ENCODE results near the gene TPGS1. TPM values are rescaled to one million over a fixed set of nuclear protein-coding genes. Genes with fewer than 3 reads are reported as not detected.

The TPGS1 gene
- total RNA-seq, 1 donor from 2014 or later, result 25.4 TPM

GRCh38 chr19:566403-566802, 59.1 kb downstream of the TPGS1 start:
- no peaks in the 10 kb centered on the region for H3K36me3 Mint-ChIP-seq (ENCODE audit: unreplicated experiment)
- H3K4me1 Mint-ChIP-seq (ENCODE audit: unreplicated experiment), result peaks cover 7% of the 10 kb centered on the region
- no peak overlapping the region for H3K27ac Mint-ChIP-seq (ENCODE audit: unreplicated experiment)
- no peaks in the 10 kb centered on the region for H3K9me3 Mint-ChIP-seq (ENCODE audit: unreplicated experiment)
- TF ChIP-seq, protein P1, sequence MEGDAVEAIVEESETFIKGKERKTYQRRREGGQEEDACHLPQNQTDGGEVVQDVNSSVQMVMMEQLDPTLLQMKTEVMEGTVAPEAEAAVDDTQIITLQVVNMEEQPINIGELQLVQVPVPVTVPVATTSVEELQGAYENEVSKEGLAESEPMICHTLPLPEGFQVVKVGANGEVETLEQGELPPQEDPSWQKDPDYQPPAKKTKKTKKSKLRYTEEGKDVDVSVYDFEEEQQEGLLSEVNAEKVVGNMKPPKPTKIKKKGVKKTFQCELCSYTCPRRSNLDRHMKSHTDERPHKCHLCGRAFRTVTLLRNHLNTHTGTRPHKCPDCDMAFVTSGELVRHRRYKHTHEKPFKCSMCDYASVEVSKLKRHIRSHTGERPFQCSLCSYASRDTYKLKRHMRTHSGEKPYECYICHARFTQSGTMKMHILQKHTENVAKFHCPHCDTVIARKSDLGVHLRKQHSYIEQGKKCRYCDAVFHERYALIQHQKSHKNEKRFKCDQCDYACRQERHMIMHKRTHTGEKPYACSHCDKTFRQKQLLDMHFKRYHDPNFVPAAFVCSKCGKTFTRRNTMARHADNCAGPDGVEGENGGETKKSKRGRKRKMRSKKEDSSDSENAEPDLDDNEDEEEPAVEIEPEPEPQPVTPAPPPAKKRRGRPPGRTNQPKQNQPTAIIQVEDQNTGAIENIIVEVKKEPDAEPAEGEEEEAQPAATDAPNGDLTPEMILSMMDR (IDR thresholded peaks at IDR 0.05), result no peak
- no peaks in the 10 kb centered on the region for H3K27me3 Mint-ChIP-seq (ENCODE audit: unreplicated experiment)
- DNase-seq (ENCODE audit: extremely low spot score, unreplicated experiment), result no peak
- no peak overlapping the region for H3K4me3 Mint-ChIP-seq (ENCODE audit: unreplicated experiment)

GRCh38 chr19:566844-567243, 59.5 kb downstream of the TPGS1 start:
- Mint-ChIP-seq H3K9me3 (ENCODE audit: unreplicated experiment) (no peaks in the 10 kb centered on the region), H3K4me3 (ENCODE audit: unreplicated experiment) (no peak overlapping the region), H3K27me3 (ENCODE audit: unreplicated experiment) (no peaks in the 10 kb centered on the region), H3K36me3 (ENCODE audit: unreplicated experiment) (no peaks in the 10 kb centered on the region), H3K4me1 (ENCODE audit: unreplicated experiment) (peaks cover 11% of the 10 kb centered on the region), H3K27ac (ENCODE audit: unreplicated experiment) (no peak overlapping the region)
- no peak for DNase-seq (ENCODE audit: extremely low spot score, unreplicated experiment)
- TF ChIP-seq, protein P1 (IDR thresholded peaks at IDR 0.05), result no peak

DNA sequence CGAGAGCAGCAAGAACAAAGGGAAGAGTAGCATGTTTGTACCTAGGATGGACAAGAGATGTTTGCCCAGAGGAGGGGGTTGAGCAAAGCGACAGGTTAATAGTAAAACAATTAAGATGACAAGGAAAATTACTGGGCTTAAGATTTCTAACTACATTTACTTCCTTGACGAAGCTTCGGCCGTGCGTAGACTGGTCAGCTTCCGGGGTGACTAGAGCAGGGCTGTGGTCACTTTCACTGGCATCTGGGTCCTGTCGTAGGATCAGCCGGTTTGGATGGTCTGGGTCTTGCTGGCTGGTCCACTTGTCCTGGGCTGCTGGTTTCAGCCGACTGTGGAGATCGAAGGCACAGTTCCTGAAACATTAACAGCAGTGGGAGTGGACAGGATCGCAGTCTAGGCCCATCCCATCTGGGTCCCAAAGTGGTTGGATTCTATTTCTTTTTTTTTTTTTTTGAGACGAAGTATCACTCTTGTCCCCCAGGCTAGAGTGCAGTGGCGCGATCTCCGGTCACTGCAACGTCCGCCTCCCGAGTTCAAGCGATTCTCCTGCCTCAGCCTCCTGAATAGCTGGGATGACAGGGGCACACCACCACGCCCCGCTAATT, 60.1 kb downstream of the TPGS1 start:
- Mint-ChIP-seq H3K27ac (ENCODE audit: unreplicated experiment) (no peak overlapping the region), H3K27me3 (ENCODE audit: unreplicated experiment) (no peaks in the 10 kb centered on the region), H3K36me3 (ENCODE audit: unreplicated experiment) (no peaks in the 10 kb centered on the region), H3K4me3 (ENCODE audit: unreplicated experiment) (no peak overlapping the region), H3K9me3 (ENCODE audit: unreplicated experiment) (no peaks in the 10 kb centered on the region), H3K4me1 (ENCODE audit: unreplicated experiment) (peaks cover 13% of the 10 kb centered on the region)
- DNase-seq (ENCODE audit: extremely low spot score, unreplicated experiment), result no peak
- TF ChIP-seq, protein P1 (IDR thresholded peaks at IDR 0.05), result no peak

Other genes starting within 250 kb of the TPGS1 start
- 1.5 and 1.9 TPM in 2 replicates for gene PLPP2, start 216.1 kb upstream of the TPGS1 start, total RNA-seq
- gene MIER2, start 162.7 kb upstream of the TPGS1 start, total RNA-seq, result 31.6 and 35.9 TPM in 2 replicates
- 0.97 and 1.2 TPM in 2 replicates for gene C2CD4C, start 98.3 kb upstream of the TPGS1 start, total RNA-seq
- gene SHC2, start 46.5 kb upstream of the TPGS1 start, total RNA-seq, result 61.2 and 61.7 TPM in 2 replicates
- 1.1 and 1.3 TPM in 2 replicates for gene MADCAM1, start 11.0 kb upstream of the TPGS1 start, total RNA-seq
- 65.3 and 69.0 TPM in 2 replicates for gene CDC34, start 24.3 kb downstream of the TPGS1 start, total RNA-seq
- not detected in 2 replicates for gene GZMM, start 36.6 kb downstream of the TPGS1 start, total RNA-seq
- 816 and 859 TPM in 2 replicates for gene BSG, start 65.1 kb downstream of the TPGS1 start, total RNA-seq
- gene HCN2, start 82.4 kb downstream of the TPGS1 start, total RNA-seq, result 27.2 and 28.3 TPM in 2 replicates
- gene POLRMT, start 126.0 kb downstream of the TPGS1 start, total RNA-seq, result 44.6 and 47.6 TPM in 2 replicates
- gene FGF22, start 132.4 kb downstream of the TPGS1 start, total RNA-seq, result 0.81 TPM in 1 of 2 replicates, not detected in the other
- gene RNF126, start 155.7 kb downstream of the TPGS1 start, total RNA-seq, result 37.3 and 40.8 TPM in 2 replicates
- 109 and 111 TPM in 2 replicates for gene FSTL3, start 168.9 kb downstream of the TPGS1 start, total RNA-seq
- not detected in 2 replicates for gene PRSS57, start 188.0 kb downstream of the TPGS1 start, total RNA-seq
- 236 and 251 TPM in 2 replicates for gene PALM, start 201.4 kb downstream of the TPGS1 start, total RNA-seq
- gene MISP, start 243.6 kb downstream of the TPGS1 start, total RNA-seq, result 1.1 and 1.3 TPM in 2 replicates

All from osteocyte (in vitro differentiated cells).